Mesodermal cell (in vitro differentiated cells): Measurements from ENCODE around the gene DICER1.

Experiments
- H3K27ac ChIP-seq: 2 replicates; pipeline ENCODE4 v1.7.0; 2013; ENCODE audit warnings: mild to moderate bottlenecking, low read depth, low read length, moderate library complexity; ENCODE audit not compliant: severe bottlenecking
- H3K36me3 ChIP-seq: 2 replicates; pipeline ENCODE4 v1.7.1; 2013; ENCODE audit warnings: mild to moderate bottlenecking, low read length, moderate library complexity; ENCODE audit not compliant: control insufficient read depth, insufficient read depth
- H3K4me1 ChIP-seq: one replicate; pipeline ENCODE4 v1.7.1; 2013; ENCODE audit warnings: mild to moderate bottlenecking, low read length; ENCODE audit not compliant: insufficient read depth, control insufficient read depth, poor library complexity, severe bottlenecking
- H3K4me3 ChIP-seq: 2 replicates; pipeline ENCODE4 v1.7.0; 2013; ENCODE audit warnings: low read length, control low read depth, mild to moderate bottlenecking; ENCODE audit not compliant: insufficient read depth, poor library complexity, severe bottlenecking; ENCODE audit errors: extremely low read depth
- H3K9me3 ChIP-seq: 2 replicates; pipeline ENCODE4 v1.7.1; 2013; ENCODE audit warnings: mild to moderate bottlenecking, low read length, moderate library complexity; ENCODE audit not compliant: control insufficient read depth
- WGBS, 2 experiments: methylation state at CpG; one replicate each; pipeline ENCODE4 v1.1.5; 2013; ENCODE audit warnings: missing lambda C conversion rate in 2 of 2; ENCODE audit not compliant: insufficient coverage in 2 of 2; 5-methylcytosine and 5-hydroxymethylcytosine counted together

DICER1 gene

GRCh38 chr14:95085321-95085720 is 72.0 kb downstream of the DICER1 start:
- H3K36me3 ChIP-seq = peaks cover 37% of the 10 kb centered on the region
- H3K9me3 ChIP-seq = no peaks in the 10 kb centered on the region
- WGBS, 2 experiments = 90 to 91% methylated on average over 2 to 5 of the region's 5 CpGs
- no peaks in the 10 kb centered on the region for H3K4me1 ChIP-seq
- no peak overlapping the region for H3K4me3 ChIP-seq
- no peak overlapping the region for H3K27ac ChIP-seq

GRCh38 chr14:95078867-95079266 is 78.5 kb downstream of the DICER1 start:
- Histone ChIP-seq H3K27ac (no peak overlapping the region), H3K9me3 (no peaks in the 10 kb centered on the region), H3K4me1 (no peaks in the 10 kb centered on the region), H3K4me3 (no peak overlapping the region), H3K36me3 (no peaks in the 10 kb centered on the region)
- 94 to 100% methylated on average over 2 to 3 of the region's 3 CpGs for WGBS, 2 experiments

GRCh38 chr14:95077345-95077744 is 80.0 kb downstream of the DICER1 start:
- Histone ChIP-seq H3K9me3 (no peaks in the 10 kb centered on the region), H3K27ac (no peak overlapping the region), H3K4me3 (no peak overlapping the region), H3K4me1 (no peaks in the 10 kb centered on the region), H3K36me3 (no peaks in the 10 kb centered on the region)
- WGBS, 2 experiments = 89 to 95% methylated on average over 6 of the region's 7 CpGs

GRCh38 chr14:95075789-95076188 is 81.5 kb downstream of the DICER1 start:
- H3K27ac ChIP-seq = no peak overlapping the region
- H3K36me3 ChIP-seq = no peaks in the 10 kb centered on the region
- H3K4me3 ChIP-seq = no peak overlapping the region
- no CpG with 5 or more reads among the region's 2 CpGs for WGBS, 2 experiments
- no peaks in the 10 kb centered on the region for H3K4me1 ChIP-seq
- H3K9me3 ChIP-seq = no peaks in the 10 kb centered on the region

GRCh38 chr14:95073947-95074346 is 83.4 kb downstream of the DICER1 start:
- WGBS, 2 experiments = 100% methylated on average over 1 of the region's 3 CpGs; no CpG with 5 or more reads in 1 of the 2 experiments
- Histone ChIP-seq H3K36me3 (no peaks in the 10 kb centered on the region), H3K4me3 (no peak overlapping the region), H3K9me3 (no peaks in the 10 kb centered on the region), H3K4me1 (no peaks in the 10 kb centered on the region), H3K27ac (no peak overlapping the region)

- H3K4me3 ChIP-seq = no peak overlapping the region
- H3K36me3 ChIP-seq = no peaks in the 10 kb centered on the region
- H3K9me3 ChIP-seq = no peaks in the 10 kb centered on the region
- WGBS, 2 experiments = 96 to 97% methylated on average over 6 to 7 of the region's 8 CpGs
- no peak overlapping the region for H3K27ac ChIP-seq
- H3K4me1 ChIP-seq = no peaks in the 10 kb centered on the region
Measured at GRCh38 chr14:95072310-95072905, 84.9 kb downstream of the DICER1 start.

- Histone ChIP-seq H3K9me3 (no peaks in the 10 kb centered on the region), H3K4me1 (no peaks in the 10 kb centered on the region), H3K4me3 (no peak overlapping the region), H3K27ac (no peak overlapping the region), H3K36me3 (no peaks in the 10 kb centered on the region)
- 92 to 94% methylated on average over 14 to 19 of the region's 19 CpGs for WGBS, 2 experiments
Measured at GRCh38 chr14:95071649-95072280, 85.6 kb downstream of the DICER1 start.

- no peaks in the 10 kb centered on the region for H3K36me3 ChIP-seq
- H3K4me1 ChIP-seq = no peaks in the 10 kb centered on the region
- no peak overlapping the region for H3K4me3 ChIP-seq
- no peaks in the 10 kb centered on the region for H3K9me3 ChIP-seq
- WGBS, 2 experiments = 85 to 87% methylated on average over 10 of the region's 11 CpGs
- no peak overlapping the region for H3K27ac ChIP-seq
Measured at GRCh38 chr14:95070748-95071435, 86.4 kb downstream of the DICER1 start.

- no peaks in the 10 kb centered on the region for H3K9me3 ChIP-seq
- no peak overlapping the region for H3K27ac ChIP-seq
- no peaks in the 10 kb centered on the region for H3K4me1 ChIP-seq
- WGBS, 2 experiments = 89 to 91% methylated on average over 4 to 6 of the region's 10 CpGs
- no peaks in the 10 kb centered on the region for H3K36me3 ChIP-seq
- no peak overlapping the region for H3K4me3 ChIP-seq
Measured at GRCh38 chr14:95069547-95069946, 87.8 kb downstream of the DICER1 start.

GRCh38 chr14:95069018-95069417 is 88.3 kb downstream of the DICER1 start:
- 71 to 80% methylated on average over 7 of the region's 7 CpGs for WGBS, 2 experiments
- Histone ChIP-seq H3K9me3 (no peaks in the 10 kb centered on the region), H3K36me3 (no peaks in the 10 kb centered on the region), H3K4me3 (no peak overlapping the region), H3K4me1 (no peaks in the 10 kb centered on the region), H3K27ac (no peak overlapping the region)

- Histone ChIP-seq H3K36me3 (no peaks in the 10 kb centered on the region), H3K27ac (no peak overlapping the region), H3K9me3 (no peaks in the 10 kb centered on the region), H3K4me1 (no peaks in the 10 kb centered on the region), H3K4me3 (no peak overlapping the region)
- WGBS, 2 experiments = 70 to 74% methylated on average over 6 to 8 of the region's 8 CpGs
Measured at GRCh38 chr14:95068521-95068920, 88.8 kb downstream of the DICER1 start.
